HL-60 (cell line): ENCODE measurements around the gene SUSD2.

ENCODE experiments used
- DNase-seq, 2 experiments: peaks; one replicate each; pipeline ENCODE4 v3.0.0-alpha.2; 2010 to 2020; ENCODE audit warnings: low read depth in 1 of 2, low spot score in 1 of 2
- H3K27ac ChIP-seq: fragments of 250-450 bp; sonication (Bioruptor Pico); replicated peaks from 2 replicates; pipeline ENCODE4 v1.5.1; 2020; ENCODE audit warnings: mild to moderate bottlenecking, moderate library complexity
- H3K27me3 ChIP-seq: fragments of 250-450 bp; sonication (Bioruptor Pico); 2 replicates; pipeline ENCODE4 v1.5.1; 2021; ENCODE audit warnings: mild to moderate bottlenecking, moderate library complexity; ENCODE audit not compliant: insufficient read depth, poor library complexity, severe bottlenecking
- H3K4me3 ChIP-seq: replicated peaks from 2 replicates; pipeline ENCODE4 v1.5.1; 2011; ENCODE audit warnings: mild to moderate bottlenecking, control low read depth, low read length; ENCODE audit not compliant: insufficient read depth
- GABPA ChIP-seq: IDR thresholded peaks from 2 replicates; pipeline ENCODE4 v1.6.1; 2012; ENCODE audit warnings: low read depth
- POLR2AphosphoS5 ChIP-seq: IDR thresholded peaks from 2 replicates; pipeline ENCODE4 v1.6.1; 2012; ENCODE audit warnings: low read depth
- SPI1 ChIP-seq: IDR thresholded peaks from 2 replicates; pipeline ENCODE4 v1.6.1; 2012; ENCODE audit warnings: low read depth, mild to moderate bottlenecking, borderline replicate concordance
- TF ChIP-seq, protein P1 (sequence below): IDR thresholded peaks from one replicate; pipeline ENCODE4 v1.5.1; 2011; ENCODE audit warnings: low read length, control low read depth, inconsistent platforms; ENCODE audit not compliant: insufficient read depth
- TF ChIP-seq, protein P2 (sequence below): IDR thresholded peaks from 2 replicates; pipeline ENCODE4 v1.6.1; 2012; ENCODE audit warnings: low read depth; ENCODE audit not compliant: insufficient replicate concordance

The SUSD2 gene

DNA sequence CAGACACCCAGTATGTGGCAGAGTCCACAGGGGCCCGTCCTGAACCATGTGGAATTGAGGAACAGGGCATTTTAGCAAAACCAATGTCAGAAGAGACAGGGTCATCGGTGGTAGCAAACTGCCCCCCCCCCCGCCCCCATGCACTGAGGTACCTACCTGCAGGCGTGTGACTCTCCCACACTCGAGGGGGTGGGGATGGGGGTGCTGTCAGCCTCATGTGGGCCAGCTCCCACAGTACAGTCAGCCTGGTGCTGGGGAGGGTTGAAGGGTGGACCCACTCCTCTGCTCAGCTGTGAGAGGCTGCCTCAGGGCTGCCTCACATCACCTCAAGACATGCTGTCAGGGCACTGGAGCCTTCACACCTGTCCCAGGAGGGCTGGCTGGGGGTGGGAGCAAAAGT, 10.7 kb upstream of the SUSD2 start:
- no peak for TF ChIP-seq SPI1
- TF ChIP-seq, protein P1, sequence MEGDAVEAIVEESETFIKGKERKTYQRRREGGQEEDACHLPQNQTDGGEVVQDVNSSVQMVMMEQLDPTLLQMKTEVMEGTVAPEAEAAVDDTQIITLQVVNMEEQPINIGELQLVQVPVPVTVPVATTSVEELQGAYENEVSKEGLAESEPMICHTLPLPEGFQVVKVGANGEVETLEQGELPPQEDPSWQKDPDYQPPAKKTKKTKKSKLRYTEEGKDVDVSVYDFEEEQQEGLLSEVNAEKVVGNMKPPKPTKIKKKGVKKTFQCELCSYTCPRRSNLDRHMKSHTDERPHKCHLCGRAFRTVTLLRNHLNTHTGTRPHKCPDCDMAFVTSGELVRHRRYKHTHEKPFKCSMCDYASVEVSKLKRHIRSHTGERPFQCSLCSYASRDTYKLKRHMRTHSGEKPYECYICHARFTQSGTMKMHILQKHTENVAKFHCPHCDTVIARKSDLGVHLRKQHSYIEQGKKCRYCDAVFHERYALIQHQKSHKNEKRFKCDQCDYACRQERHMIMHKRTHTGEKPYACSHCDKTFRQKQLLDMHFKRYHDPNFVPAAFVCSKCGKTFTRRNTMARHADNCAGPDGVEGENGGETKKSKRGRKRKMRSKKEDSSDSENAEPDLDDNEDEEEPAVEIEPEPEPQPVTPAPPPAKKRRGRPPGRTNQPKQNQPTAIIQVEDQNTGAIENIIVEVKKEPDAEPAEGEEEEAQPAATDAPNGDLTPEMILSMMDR, result no peak
- no peak for TF ChIP-seq POLR2AphosphoS5
- TF ChIP-seq GABPA, result no peak
- TF ChIP-seq, protein P2, sequence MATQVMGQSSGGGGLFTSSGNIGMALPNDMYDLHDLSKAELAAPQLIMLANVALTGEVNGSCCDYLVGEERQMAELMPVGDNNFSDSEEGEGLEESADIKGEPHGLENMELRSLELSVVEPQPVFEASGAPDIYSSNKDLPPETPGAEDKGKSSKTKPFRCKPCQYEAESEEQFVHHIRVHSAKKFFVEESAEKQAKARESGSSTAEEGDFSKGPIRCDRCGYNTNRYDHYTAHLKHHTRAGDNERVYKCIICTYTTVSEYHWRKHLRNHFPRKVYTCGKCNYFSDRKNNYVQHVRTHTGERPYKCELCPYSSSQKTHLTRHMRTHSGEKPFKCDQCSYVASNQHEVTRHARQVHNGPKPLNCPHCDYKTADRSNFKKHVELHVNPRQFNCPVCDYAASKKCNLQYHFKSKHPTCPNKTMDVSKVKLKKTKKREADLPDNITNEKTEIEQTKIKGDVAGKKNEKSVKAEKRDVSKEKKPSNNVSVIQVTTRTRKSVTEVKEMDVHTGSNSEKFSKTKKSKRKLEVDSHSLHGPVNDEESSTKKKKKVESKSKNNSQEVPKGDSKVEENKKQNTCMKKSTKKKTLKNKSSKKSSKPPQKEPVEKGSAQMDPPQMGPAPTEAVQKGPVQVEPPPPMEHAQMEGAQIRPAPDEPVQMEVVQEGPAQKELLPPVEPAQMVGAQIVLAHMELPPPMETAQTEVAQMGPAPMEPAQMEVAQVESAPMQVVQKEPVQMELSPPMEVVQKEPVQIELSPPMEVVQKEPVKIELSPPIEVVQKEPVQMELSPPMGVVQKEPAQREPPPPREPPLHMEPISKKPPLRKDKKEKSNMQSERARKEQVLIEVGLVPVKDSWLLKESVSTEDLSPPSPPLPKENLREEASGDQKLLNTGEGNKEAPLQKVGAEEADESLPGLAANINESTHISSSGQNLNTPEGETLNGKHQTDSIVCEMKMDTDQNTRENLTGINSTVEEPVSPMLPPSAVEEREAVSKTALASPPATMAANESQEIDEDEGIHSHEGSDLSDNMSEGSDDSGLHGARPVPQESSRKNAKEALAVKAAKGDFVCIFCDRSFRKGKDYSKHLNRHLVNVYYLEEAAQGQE, result no peak
- Histone ChIP-seq H3K27me3 (no peaks in the 10 kb centered on the region), H3K4me3 (no peak overlapping the region), H3K27ac (no peak overlapping the region)
- no peak for DNase-seq

DNA sequence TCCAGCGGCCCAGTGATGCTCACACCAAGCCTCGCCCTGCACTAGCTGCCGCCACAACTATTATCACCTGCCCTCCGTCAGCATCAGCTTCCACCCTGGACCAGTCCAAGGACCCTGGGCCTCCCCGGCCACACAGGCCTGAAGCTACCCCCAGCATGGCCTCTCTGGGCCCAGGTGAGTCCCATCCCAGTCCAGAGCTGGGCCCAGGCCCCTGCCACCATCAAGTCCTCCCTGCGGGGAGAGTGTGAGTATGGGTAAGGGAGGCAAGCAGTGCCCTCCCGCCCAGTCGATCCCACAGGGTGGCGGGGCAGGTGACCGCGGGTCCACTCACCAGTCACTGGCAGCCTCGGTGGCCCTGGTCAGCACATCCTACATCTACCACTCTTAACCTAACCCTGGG, 9.5 kb upstream of the SUSD2 start:
- no peak overlapping the region for H3K4me3 ChIP-seq
- H3K27me3 ChIP-seq, result no peaks in the 10 kb centered on the region
- no peak overlapping the region for H3K27ac ChIP-seq
- TF ChIP-seq, protein P2, result no peak
- TF ChIP-seq GABPA (no peak), POLR2AphosphoS5 (no peak), SPI1 (no peak)
- TF ChIP-seq, protein P1, result no peak
- DNase-seq, result no peak

- peak in 1 of 2 experiments; percentile 74 for DNase-seq
- Histone ChIP-seq H3K27me3 (no peaks in the 10 kb centered on the region), H3K4me3 (no peak overlapping the region), H3K27ac (no peak overlapping the region)
- no peak for TF ChIP-seq SPI1
- TF ChIP-seq, protein P1, result peak; percentile 71
Measured at GRCh38 chr22:24175160-24175808, 6.0 kb upstream of the SUSD2 start.

GRCh38 chr22:24176040-24176439, 5.2 kb upstream of the SUSD2 start:
- Histone ChIP-seq H3K4me3 (no peak overlapping the region), H3K27me3 (no peaks in the 10 kb centered on the region), H3K27ac (no peak overlapping the region)
- TF ChIP-seq SPI1, result no peak
- TF ChIP-seq, protein P2, result no peak
- TF ChIP-seq POLR2AphosphoS5, result no peak; the same call in 1 of the 2 replicates
- no peak for TF ChIP-seq GABPA
- TF ChIP-seq, protein P1, result no peak
- no peak for DNase-seq
